Nephron progenitor cell (in vitro differentiated cells): ENCODE data around the gene AWAT2.

Experiments used
- DNase-seq: peaks from one replicate; pipeline ENCODE4 v3.0.0; 2021
- H3K27ac Mint-ChIP-seq: 2 replicates; pipeline ENCODE4 v1.8.0; 2021; ENCODE audit warnings: mild to moderate bottlenecking, moderate library complexity, mixed read lengths
- H3K27me3 Mint-ChIP-seq: 2 replicates; pipeline ENCODE4 v1.8.0; 2021; ENCODE audit warnings: mild to moderate bottlenecking, low read depth, mixed read lengths; ENCODE audit not compliant: poor library complexity
- H3K36me3 Mint-ChIP-seq: 2 replicates; pipeline ENCODE4 v1.8.0; 2021; ENCODE audit warnings: low read depth, mixed read lengths
- H3K4me1 Mint-ChIP-seq: 2 replicates; pipeline ENCODE4 v1.8.0; 2021; ENCODE audit warnings: mixed read lengths
- H3K4me3 Mint-ChIP-seq: 2 replicates; pipeline ENCODE4 v1.8.0; 2021; ENCODE audit warnings: mild to moderate bottlenecking, moderate library complexity, mixed read lengths
- H3K9me3 Mint-ChIP-seq: 2 replicates; pipeline ENCODE4 v1.8.0; 2021; ENCODE audit warnings: mild to moderate bottlenecking, moderate library complexity, mixed read lengths
- TF ChIP-seq, protein P1 (sequence below): fragments of 200-600 bp; sonication (generic); IDR thresholded peaks from 2 replicates; pipeline ENCODE4 v1.5.0; 2021; ENCODE audit warnings: antibody characterized with exemption

The AWAT2 gene

DNA sequence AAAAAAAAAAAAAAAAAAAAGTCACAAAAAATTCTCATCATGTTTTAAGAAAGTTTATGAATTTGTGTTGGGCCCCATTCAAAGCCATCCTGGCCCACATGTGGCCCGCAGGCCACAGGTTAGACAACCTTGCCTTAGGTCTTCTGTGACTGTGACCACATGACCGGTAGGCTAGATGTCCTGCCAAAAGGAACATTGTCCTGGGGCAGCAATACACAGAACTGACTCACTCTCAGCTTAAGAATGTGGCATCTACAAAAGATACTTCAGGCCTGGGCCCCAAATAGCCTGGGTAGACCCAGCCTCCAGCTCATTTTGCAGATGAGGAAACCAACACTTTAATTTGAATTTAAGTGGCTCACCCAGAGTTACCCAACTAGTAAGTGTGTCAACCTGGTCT lies 10.0 kb downstream of the AWAT2 start:
- H3K27ac Mint-ChIP-seq, result no peak overlapping the region
- peaks cover 44% of the 10 kb centered on the region for H3K9me3 Mint-ChIP-seq
- TF ChIP-seq, protein P1, sequence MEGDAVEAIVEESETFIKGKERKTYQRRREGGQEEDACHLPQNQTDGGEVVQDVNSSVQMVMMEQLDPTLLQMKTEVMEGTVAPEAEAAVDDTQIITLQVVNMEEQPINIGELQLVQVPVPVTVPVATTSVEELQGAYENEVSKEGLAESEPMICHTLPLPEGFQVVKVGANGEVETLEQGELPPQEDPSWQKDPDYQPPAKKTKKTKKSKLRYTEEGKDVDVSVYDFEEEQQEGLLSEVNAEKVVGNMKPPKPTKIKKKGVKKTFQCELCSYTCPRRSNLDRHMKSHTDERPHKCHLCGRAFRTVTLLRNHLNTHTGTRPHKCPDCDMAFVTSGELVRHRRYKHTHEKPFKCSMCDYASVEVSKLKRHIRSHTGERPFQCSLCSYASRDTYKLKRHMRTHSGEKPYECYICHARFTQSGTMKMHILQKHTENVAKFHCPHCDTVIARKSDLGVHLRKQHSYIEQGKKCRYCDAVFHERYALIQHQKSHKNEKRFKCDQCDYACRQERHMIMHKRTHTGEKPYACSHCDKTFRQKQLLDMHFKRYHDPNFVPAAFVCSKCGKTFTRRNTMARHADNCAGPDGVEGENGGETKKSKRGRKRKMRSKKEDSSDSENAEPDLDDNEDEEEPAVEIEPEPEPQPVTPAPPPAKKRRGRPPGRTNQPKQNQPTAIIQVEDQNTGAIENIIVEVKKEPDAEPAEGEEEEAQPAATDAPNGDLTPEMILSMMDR, result no peak
- no peak overlapping the region for H3K4me3 Mint-ChIP-seq
- no peaks in the 10 kb centered on the region for H3K36me3 Mint-ChIP-seq
- peaks cover 4% of the 10 kb centered on the region for H3K27me3 Mint-ChIP-seq
- DNase-seq, result no peak
- H3K4me1 Mint-ChIP-seq, result no peaks in the 10 kb centered on the region

DNA sequence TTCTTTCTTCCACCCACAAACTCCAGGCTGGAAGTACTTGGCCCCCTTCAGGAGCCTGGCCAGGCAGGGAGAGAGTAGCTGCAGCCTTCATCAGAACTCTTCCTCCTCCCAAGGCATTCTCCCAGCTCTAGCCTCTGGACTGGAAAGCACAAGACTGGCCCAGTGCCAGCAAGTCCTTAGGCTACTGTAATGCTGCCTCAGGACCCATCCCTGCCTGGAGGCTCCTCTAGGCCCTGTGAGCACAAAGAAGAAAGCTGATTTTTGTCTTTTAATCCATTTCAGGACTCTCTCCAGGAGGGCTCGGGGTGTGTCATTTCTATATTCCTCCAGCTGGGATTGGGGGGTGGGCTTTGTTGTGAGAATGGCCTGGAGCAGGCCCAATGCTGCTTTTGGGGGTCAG lies 10.8 kb downstream of the AWAT2 start:
- TF ChIP-seq, protein P1, result no peak
- no peak for DNase-seq
- peaks cover 4% of the 10 kb centered on the region for H3K27me3 Mint-ChIP-seq
- peaks cover 4% of the 10 kb centered on the region for H3K4me1 Mint-ChIP-seq
- H3K4me3 Mint-ChIP-seq, result no peak overlapping the region
- H3K27ac Mint-ChIP-seq, result no peak overlapping the region
- H3K9me3 Mint-ChIP-seq, result peaks cover 49% of the 10 kb centered on the region
- no peaks in the 10 kb centered on the region for H3K36me3 Mint-ChIP-seq

DNA sequence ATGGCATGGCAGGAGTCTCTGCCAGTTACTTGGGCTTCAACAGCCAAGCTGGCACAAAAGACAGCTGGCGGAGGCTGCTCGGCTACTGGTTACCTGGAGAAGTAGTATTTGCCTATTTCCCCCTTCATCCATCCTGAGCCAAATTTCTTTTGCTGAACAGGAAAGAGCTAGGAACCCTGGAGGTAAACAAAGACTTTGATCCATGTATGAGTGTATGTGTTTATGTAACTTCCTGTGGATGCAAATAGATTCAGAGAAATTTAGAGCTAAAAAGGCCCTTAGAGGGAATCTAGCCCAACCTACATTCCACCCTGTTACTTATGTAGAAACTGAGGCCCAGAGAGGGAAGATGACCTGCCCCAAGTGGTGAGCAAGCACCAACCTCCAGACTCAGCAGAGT lies 11.2 kb downstream of the AWAT2 start:
- peaks cover 52% of the 10 kb centered on the region for H3K9me3 Mint-ChIP-seq
- peaks cover 4% of the 10 kb centered on the region for H3K27me3 Mint-ChIP-seq
- DNase-seq, result no peak
- TF ChIP-seq, protein P1, result no peak
- no peak overlapping the region for H3K27ac Mint-ChIP-seq
- H3K36me3 Mint-ChIP-seq, result no peaks in the 10 kb centered on the region
- peaks cover 7% of the 10 kb centered on the region for H3K4me1 Mint-ChIP-seq
- no peak overlapping the region for H3K4me3 Mint-ChIP-seq

DNA sequence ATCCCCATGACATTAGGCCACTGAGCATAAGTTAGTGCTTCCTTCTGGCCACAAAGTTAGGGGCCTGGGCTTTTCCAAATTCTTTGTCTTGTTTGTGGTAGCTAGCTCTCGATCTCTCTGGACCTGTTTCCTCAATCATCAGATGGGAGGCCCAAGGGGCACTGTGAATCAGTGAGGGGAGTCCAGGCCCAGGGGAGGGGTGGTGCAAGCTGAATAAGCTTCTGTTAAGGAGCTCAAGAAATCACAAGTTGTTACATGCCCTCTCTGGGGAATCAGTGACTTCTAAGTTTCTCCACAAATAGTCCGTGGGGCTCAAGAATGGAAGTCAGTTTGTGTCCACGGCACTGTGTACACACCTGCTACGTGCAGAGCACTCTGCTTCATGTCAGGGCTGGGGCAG lies 15.1 kb downstream of the AWAT2 start:
- Mint-ChIP-seq H3K4me1 (peaks cover 7% of the 10 kb centered on the region), H3K9me3 (peaks cover 46% of the 10 kb centered on the region), H3K27me3 (peaks cover 8% of the 10 kb centered on the region), H3K36me3 (no peaks in the 10 kb centered on the region), H3K4me3 (no peak overlapping the region), H3K27ac (no peak overlapping the region)
- TF ChIP-seq, protein P1, result no peak
- no peak for DNase-seq

DNA sequence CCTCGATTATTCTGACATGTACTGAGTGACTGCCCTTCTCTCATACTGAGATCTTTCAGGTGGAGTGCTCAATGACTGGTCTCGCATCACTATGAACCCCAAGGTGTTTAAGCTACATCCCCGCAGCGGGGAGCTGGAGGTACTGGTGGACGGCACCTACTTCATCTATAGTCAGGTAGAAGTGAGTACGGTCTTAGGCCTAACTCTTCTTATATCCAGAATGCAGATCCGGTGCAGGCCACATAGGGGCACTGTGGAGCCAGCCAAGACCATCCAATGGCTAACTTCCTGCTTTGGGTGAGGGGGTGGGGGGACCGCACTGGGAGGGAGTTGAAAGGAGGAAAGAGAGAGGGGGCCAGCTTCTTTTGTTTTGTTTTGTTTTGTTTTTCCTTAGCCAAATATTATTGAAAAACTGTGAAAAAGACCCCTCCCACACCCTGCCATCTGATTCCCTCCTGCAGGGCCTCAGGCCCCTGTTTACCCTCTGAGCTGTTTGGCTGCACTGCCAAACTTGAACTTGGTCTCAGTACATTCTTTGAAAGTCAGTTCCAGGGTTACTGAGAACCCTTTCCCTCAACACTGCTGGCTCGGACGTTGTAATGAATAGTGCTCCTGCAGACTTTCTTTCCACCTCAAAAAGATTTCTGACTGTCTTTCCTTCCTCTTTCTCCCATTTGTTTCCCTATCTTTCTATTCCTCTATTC lies 16.2 kb downstream of the AWAT2 start:
- H3K4me3 Mint-ChIP-seq, result no peak overlapping the region
- peaks cover 44% of the 10 kb centered on the region for H3K9me3 Mint-ChIP-seq
- peaks cover 7% of the 10 kb centered on the region for H3K4me1 Mint-ChIP-seq
- TF ChIP-seq, protein P1, result peak; percentile 49
- DNase-seq, result peak; percentile 60
- no peaks in the 10 kb centered on the region for H3K36me3 Mint-ChIP-seq
- H3K27ac Mint-ChIP-seq, result no peak overlapping the region
- H3K27me3 Mint-ChIP-seq, result peaks cover 8% of the 10 kb centered on the region

DNA sequence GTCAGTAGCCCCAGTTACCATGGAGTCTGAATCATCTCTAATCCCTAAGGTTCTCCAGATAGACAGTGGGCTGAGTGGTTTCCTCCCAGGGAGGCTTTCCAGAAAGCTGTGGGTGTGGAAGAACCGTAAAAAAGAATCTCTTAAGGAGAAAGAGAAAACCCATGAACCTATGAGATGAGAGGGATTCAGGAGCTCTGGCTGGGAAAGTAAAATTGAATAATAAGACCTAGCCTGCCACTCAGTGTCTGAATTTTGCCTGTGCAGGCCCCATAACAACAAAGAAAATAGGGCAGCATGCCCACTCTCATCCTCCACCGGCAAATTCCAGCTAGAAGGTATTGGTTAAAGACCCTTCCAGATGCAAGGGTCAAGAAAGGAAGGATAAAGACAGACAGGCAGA lies 16.9 kb downstream of the AWAT2 start:
- Mint-ChIP-seq H3K9me3 (peaks cover 39% of the 10 kb centered on the region), H3K27me3 (peaks cover 8% of the 10 kb centered on the region), H3K4me1 (peaks cover 7% of the 10 kb centered on the region), H3K4me3 (no peak overlapping the region), H3K27ac (no peak overlapping the region), H3K36me3 (no peaks in the 10 kb centered on the region)
- TF ChIP-seq, protein P1, result no peak
- DNase-seq, result no peak
